ENCODE results near the gene PGK1. TPM values are rescaled to one million over a fixed set of nuclear protein-coding genes. Genes with fewer than 3 reads are reported as not detected.
A peak's percentile ranks its signal among the peaks of the same experiment; 100 is the strongest.

PGK1 gene
- total and polyA plus RNA-seq, 4 donors = 82.3 to 508 (median 281) TPM

DNA sequence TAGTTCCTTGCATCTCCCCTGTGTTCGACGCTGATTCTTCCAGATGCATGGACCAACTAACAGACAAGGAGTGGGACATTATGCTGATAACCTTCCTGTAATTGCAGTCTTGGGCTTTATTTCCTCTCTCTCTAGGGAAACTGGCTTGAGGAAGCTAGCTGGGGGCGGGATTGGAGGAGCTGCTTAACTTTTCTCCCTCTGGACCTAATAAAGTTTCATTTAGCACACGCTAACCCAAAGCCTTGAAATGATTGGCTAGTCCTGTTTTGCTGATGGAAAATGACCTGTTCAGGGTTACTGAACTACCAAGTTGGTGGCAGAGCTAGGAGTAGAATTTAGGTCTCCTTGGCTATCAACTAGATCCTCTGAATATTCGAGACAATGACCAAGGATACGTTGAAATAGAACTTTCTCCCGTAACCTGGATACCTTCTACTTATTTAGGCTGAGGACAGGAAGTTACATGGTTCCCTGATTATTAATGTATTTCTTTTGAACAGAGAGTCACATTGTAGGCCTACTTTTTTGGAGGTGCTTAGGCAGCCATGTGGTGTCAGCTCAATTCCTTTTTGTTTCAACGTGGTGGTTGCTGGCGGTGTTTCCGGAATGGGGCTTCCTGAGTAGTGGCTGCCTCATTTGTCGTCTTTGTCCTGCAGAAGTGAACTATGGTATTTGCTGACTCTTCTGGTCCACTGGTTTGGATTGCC lies 2.0 kb downstream of the PGK1 start:
- peaks cover 0 to 4% (median 0%) of the 10 kb centered on the region in 4 donors for H3K36me3 ChIP-seq (ENCODE audit: control insufficient read depth in 4 of 4, insufficient read depth in 4 of 4, low read length in 4 of 4)
- peak overlapping the region in 1 of 2 donors; percentile 95 for H3K9ac ChIP-seq (ENCODE audit: insufficient read depth in 1 of 2, low read length in 2 of 2)
- DNase-seq (peak in 1 of 3 donors; percentile 1), ATAC-seq (ENCODE audit: insufficient read depth, low FRiP score) (no peak)
- H3K9me3 ChIP-seq (ENCODE audit: control insufficient read depth in 4 of 4, insufficient read depth in 3 of 4, low read length in 3 of 4) = peaks cover 0 to 2% (median 0%) of the 10 kb centered on the region in 4 donors
- TF ChIP-seq, protein P1, sequence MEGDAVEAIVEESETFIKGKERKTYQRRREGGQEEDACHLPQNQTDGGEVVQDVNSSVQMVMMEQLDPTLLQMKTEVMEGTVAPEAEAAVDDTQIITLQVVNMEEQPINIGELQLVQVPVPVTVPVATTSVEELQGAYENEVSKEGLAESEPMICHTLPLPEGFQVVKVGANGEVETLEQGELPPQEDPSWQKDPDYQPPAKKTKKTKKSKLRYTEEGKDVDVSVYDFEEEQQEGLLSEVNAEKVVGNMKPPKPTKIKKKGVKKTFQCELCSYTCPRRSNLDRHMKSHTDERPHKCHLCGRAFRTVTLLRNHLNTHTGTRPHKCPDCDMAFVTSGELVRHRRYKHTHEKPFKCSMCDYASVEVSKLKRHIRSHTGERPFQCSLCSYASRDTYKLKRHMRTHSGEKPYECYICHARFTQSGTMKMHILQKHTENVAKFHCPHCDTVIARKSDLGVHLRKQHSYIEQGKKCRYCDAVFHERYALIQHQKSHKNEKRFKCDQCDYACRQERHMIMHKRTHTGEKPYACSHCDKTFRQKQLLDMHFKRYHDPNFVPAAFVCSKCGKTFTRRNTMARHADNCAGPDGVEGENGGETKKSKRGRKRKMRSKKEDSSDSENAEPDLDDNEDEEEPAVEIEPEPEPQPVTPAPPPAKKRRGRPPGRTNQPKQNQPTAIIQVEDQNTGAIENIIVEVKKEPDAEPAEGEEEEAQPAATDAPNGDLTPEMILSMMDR (IDR thresholded peaks at IDR 0.05; ENCODE audit: control extremely low read depth, extremely low read depth) = no peak
- H3K27ac ChIP-seq (ENCODE audit: low read depth in 1 of 2, low read length in 1 of 2) = peak overlapping the region in 1 of 2 donors; percentile 62
- no peak overlapping the region for H3K4me3 ChIP-seq
- H3K4me1 ChIP-seq (ENCODE audit: control insufficient read depth in 5 of 5, insufficient read depth in 5 of 5, low read length in 5 of 5) = peaks cover 0 to 19% (median 5%) of the 10 kb centered on the region in 5 donors
- no peaks in the 10 kb centered on the region for H3K27me3 ChIP-seq (ENCODE audit: control insufficient read depth in 3 of 3, insufficient read depth in 3 of 3, low read length in 2 of 3)
- 20 to 54% methylated on average over 11 of the region's 11 CpGs for WGBS, 2 donors

DNA sequence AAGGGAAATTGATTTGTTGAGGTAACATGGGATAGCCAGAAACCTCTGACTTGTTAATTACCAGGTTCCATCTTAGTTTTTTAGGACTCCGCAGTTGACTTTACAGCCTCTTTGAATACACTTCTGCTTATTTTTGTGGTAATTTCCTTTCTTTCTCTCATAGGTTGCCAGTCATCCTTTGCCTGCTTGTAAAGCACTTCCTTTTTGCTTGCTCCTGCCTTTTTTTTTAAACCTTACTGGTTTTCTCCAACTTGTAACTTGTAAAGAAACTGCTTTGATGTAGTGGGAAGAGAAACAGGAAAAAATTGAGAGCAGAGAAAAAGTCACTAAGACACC lies 2.6 kb downstream of the PGK1 start:
- ATAC-seq (ENCODE audit: insufficient read depth, low FRiP score) = no peak
- peaks cover 0 to 4% (median 2%) of the 10 kb centered on the region in 4 donors for H3K36me3 ChIP-seq (ENCODE audit: control insufficient read depth in 4 of 4, insufficient read depth in 4 of 4, low read length in 4 of 4)
- no peak overlapping the region for H3K27ac ChIP-seq (ENCODE audit: low read depth in 1 of 2, low read length in 1 of 2)
- H3K27me3 ChIP-seq (ENCODE audit: control insufficient read depth in 3 of 3, insufficient read depth in 3 of 3, low read length in 2 of 3) = no peaks in the 10 kb centered on the region
- H3K9me3 ChIP-seq (ENCODE audit: control insufficient read depth in 4 of 4, insufficient read depth in 3 of 4, low read length in 3 of 4) = peaks cover 0 to 2% (median 0%) of the 10 kb centered on the region in 4 donors
- peaks cover 0 to 19% (median 5%) of the 10 kb centered on the region in 5 donors for H3K4me1 ChIP-seq (ENCODE audit: control insufficient read depth in 5 of 5, insufficient read depth in 5 of 5, low read length in 5 of 5)
- no peak overlapping the region for H3K9ac ChIP-seq (ENCODE audit: insufficient read depth in 1 of 2, low read length in 2 of 2)
- DNase-seq = no peak
- TF ChIP-seq, protein P1 (IDR thresholded peaks at IDR 0.05; ENCODE audit: control extremely low read depth, extremely low read depth) = no peak
- WGBS, 2 donors = 33 to 74% methylated on average over 1 of the region's 1 CpG
- H3K4me3 ChIP-seq = no peak overlapping the region

DNA sequence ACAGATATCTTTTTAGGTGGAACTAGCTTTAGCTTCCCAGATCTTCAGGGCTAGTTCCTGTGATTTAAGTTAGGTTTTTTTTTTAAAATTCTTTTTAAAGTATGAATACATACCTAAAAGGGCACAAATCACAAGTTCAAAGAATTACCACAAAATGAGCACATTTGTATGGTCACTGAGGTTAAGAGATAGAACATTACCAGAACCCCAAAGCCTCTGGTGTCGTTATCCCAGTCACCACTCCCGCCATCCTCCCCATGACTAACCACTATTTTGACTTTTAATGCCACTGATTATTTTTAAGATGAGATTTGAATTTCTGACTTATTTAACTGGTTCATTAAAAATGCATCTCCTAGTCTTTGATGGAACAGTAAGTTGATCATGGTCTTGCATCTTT lies 5.4 kb downstream of the PGK1 start:
- Histone ChIP-seq H3K27me3 (ENCODE audit: control insufficient read depth in 3 of 3, insufficient read depth in 3 of 3, low read length in 2 of 3) (no peaks in the 10 kb centered on the region), H3K4me1 (ENCODE audit: control insufficient read depth in 5 of 5, insufficient read depth in 5 of 5, low read length in 5 of 5) (peaks cover 0 to 15% (median 5%) of the 10 kb centered on the region in 5 donors), H3K36me3 (ENCODE audit: control insufficient read depth in 4 of 4, insufficient read depth in 4 of 4, low read length in 4 of 4) (peaks cover 0 to 6% (median 2%) of the 10 kb centered on the region in 4 donors), H3K27ac (ENCODE audit: low read depth in 1 of 2, low read length in 1 of 2) (no peak overlapping the region), H3K9me3 (ENCODE audit: control insufficient read depth in 4 of 4, insufficient read depth in 3 of 4, low read length in 3 of 4) (no peaks in the 10 kb centered on the region), H3K9ac (ENCODE audit: insufficient read depth in 1 of 2, low read length in 2 of 2) (no peak overlapping the region), H3K4me3 (no peak overlapping the region)
- 81 to 85% methylated on average over 2 of the region's 2 CpGs for WGBS, 2 donors
- TF ChIP-seq, protein P1 (IDR thresholded peaks at IDR 0.05; ENCODE audit: control extremely low read depth, extremely low read depth) = no peak
- DNase-seq = no peak
- ATAC-seq (ENCODE audit: insufficient read depth, low FRiP score) = no peak

Measured in lung (tissue), 12 donors.